Upper lobe of left lung (tissue), 6 donors: ENCODE results near the gene CEP170. TPM values are rescaled to one million over a fixed set of nuclear protein-coding genes. Genes with fewer than 3 reads are reported as not detected.

Experiments used
- ATAC-seq, 2 donors: fragments of 200-7000 bp; cut with Tn5 transposase; one replicate each; pipeline ENCODE4 v1.9.1; 2022; ENCODE audit warnings: mild to moderate bottlenecking in 2 of 2, moderate library complexity in 2 of 2; ENCODE audit not compliant: low FRiP score in 2 of 2
- DNase-seq, 2 donors: peaks; one replicate each; pipeline ENCODE4 v3.0.0-alpha.2; 2019 to 2020
- H3K27ac ChIP-seq, 4 donors: fragments of 200-600 bp; sonication (generic); one replicate each; pipeline ENCODE4 v1.5.1; 2016 to 2019
- H3K27me3 ChIP-seq, 4 donors: fragments of 200-600 bp; sonication (generic); one replicate each; pipeline ENCODE4 v1.5.1; 2017 to 2019
- H3K36me3 ChIP-seq, 4 donors: fragments of 200-600 bp; sonication (generic); one replicate each; pipeline ENCODE4 v1.5.1; 2016 to 2019
- H3K4me1 ChIP-seq, 4 donors: fragments of 200-600 bp; sonication (generic); one replicate each; pipeline ENCODE4 v1.5.1; 2018 to 2019
- H3K4me3 ChIP-seq, 4 donors: fragments of 200-600 bp; sonication (generic); one replicate each; pipeline ENCODE4 v1.5.1; 2017 to 2019; ENCODE audit warnings: mild to moderate bottlenecking in 2 of 4, moderate library complexity in 1 of 4
- H3K9me3 ChIP-seq, 4 donors: fragments of 200-600 bp; sonication (generic); one replicate each; pipeline ENCODE4 v1.5.1; 2018 to 2019
- EP300 ChIP-seq, 4 donors: sonication (generic); formaldehyde crosslinking; IDR thresholded peaks; one replicate each; pipeline ENCODE4 v1.5.1; 2017; ENCODE audit warnings: antibody characterized with exemption in 4 of 4, control low read depth in 2 of 4
- POLR2A ChIP-seq, 4 donors: fragments of 450-650 bp; IDR thresholded peaks; one replicate each; pipeline ENCODE4 v1.5.1; 2016 to 2017; ENCODE audit warnings: antibody characterized with exemption in 4 of 4, mild to moderate bottlenecking in 2 of 4
- POLR2AphosphoS5 ChIP-seq, 2 donors: sonication (generic); formaldehyde crosslinking; IDR thresholded peaks; one replicate each; pipeline ENCODE4 v1.5.1; 2017; ENCODE audit warnings: antibody characterized with exemption in 2 of 2
- WGBS, 2 donors: methylation state at CpG; one replicate each; pipeline ENCODE4 v1.1.5; 2017 to 2018; 5-methylcytosine and 5-hydroxymethylcytosine counted together
- total RNA-seq, 6 donors: library from RNA; depleted of rRNA in 4 of 6; stranded (reverse); fragments of >200 nt in 4 of 6; gene quantifications; one replicate each; pipeline versions ENCODE4 v1.1.0 to v1.2.1, GENCODE V29; 2016 to 2021
- TF ChIP-seq, protein P1 (sequence below), 6 experiments: fragments of 450-650 bp in 4 of 6; fragments of 200-600 bp in 2 of 6; sonication (generic) in 2 of 6; IDR thresholded peaks; one replicate each; pipeline ENCODE4 v1.5.1; 2016 to 2019; ENCODE audit warnings: antibody characterized with exemption in 6 of 6
- donor health status: DM: no; HTN: no; CAD: no; lungs with moderate emphysema.
- donor health status: DM: no; HTN: yes; CAD: no; lungs with severe emphysema.

Gene CEP170
- total RNA-seq, 6 donors from 2014 or later, result 47.6 to 160 (median 88.6) TPM

DNA sequence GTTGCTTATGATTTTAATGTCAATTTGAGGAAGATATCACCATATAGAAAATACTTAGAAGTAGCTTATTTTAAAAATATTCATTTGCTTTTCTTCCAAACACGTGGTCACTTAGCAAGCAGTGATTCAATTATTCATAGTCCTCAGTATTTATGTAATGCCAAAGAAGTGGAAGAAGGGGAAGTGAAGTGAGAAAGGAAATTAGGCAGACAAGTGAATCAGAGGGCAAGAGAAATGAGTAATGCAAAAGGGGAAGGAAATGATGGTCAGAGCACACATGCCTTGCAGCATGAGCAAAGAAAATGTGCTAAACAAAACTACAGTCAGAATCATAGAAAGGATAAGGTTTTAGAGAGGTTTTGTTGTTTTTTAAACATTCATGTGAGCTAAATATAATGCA is 32.6 kb upstream of the CEP170 start:
- H3K27me3 ChIP-seq, result no peaks in the 10 kb centered on the region
- H3K9me3 ChIP-seq, result no peaks in the 10 kb centered on the region
- H3K36me3 ChIP-seq, result peaks cover 0 to 30% (median 6%) of the 10 kb centered on the region in 4 donors
- TF ChIP-seq POLR2AphosphoS5 (IDR thresholded peaks at IDR 0.05), result peak in 1 of 2 donors; percentile 92
- TF ChIP-seq POLR2A (IDR thresholded peaks at IDR 0.05), result no peak
- TF ChIP-seq EP300 (IDR thresholded peaks at IDR 0.05), result peak in 1 of 4 donors; percentile 85
- no peak overlapping the region for H3K4me3 ChIP-seq
- ATAC-seq, result peak; percentile 59 to 88
- peaks cover 15 to 35% (median 28%) of the 10 kb centered on the region in 4 donors for H3K4me1 ChIP-seq
- peak overlapping the region; percentile 62 to 74 (median 68) for H3K27ac ChIP-seq
- WGBS, 2 donors, result 4 to 6% methylated on average over 1 of the region's 1 CpG
- DNase-seq, result no peak

- ATAC-seq (peak in 1 of 2 donors; percentile 39), DNase-seq (no peak)
- H3K4me3 ChIP-seq, result no peak overlapping the region
- peaks cover 15 to 35% (median 28%) of the 10 kb centered on the region in 4 donors for H3K4me1 ChIP-seq
- peaks cover 0 to 31% (median 6%) of the 10 kb centered on the region in 4 donors for H3K36me3 ChIP-seq
- peak overlapping the region; percentile 62 to 74 (median 66) for H3K27ac ChIP-seq
- no peak for TF ChIP-seq POLR2A (IDR thresholded peaks at IDR 0.05)
- TF ChIP-seq POLR2AphosphoS5 (IDR thresholded peaks at IDR 0.05), result no peak
- TF ChIP-seq EP300 (IDR thresholded peaks at IDR 0.05), result no peak
- TF ChIP-seq, protein P1, sequence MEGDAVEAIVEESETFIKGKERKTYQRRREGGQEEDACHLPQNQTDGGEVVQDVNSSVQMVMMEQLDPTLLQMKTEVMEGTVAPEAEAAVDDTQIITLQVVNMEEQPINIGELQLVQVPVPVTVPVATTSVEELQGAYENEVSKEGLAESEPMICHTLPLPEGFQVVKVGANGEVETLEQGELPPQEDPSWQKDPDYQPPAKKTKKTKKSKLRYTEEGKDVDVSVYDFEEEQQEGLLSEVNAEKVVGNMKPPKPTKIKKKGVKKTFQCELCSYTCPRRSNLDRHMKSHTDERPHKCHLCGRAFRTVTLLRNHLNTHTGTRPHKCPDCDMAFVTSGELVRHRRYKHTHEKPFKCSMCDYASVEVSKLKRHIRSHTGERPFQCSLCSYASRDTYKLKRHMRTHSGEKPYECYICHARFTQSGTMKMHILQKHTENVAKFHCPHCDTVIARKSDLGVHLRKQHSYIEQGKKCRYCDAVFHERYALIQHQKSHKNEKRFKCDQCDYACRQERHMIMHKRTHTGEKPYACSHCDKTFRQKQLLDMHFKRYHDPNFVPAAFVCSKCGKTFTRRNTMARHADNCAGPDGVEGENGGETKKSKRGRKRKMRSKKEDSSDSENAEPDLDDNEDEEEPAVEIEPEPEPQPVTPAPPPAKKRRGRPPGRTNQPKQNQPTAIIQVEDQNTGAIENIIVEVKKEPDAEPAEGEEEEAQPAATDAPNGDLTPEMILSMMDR (IDR thresholded peaks at IDR 0.05), result no peak
- 49 to 52% methylated on average over 2 of the region's 2 CpGs for WGBS, 2 donors
- H3K27me3 ChIP-seq, result no peaks in the 10 kb centered on the region
- H3K9me3 ChIP-seq, result no peaks in the 10 kb centered on the region
These were observed 32.0 kb upstream of the CEP170 start for GRCh38 chr1:243287123-243287460.

DNA sequence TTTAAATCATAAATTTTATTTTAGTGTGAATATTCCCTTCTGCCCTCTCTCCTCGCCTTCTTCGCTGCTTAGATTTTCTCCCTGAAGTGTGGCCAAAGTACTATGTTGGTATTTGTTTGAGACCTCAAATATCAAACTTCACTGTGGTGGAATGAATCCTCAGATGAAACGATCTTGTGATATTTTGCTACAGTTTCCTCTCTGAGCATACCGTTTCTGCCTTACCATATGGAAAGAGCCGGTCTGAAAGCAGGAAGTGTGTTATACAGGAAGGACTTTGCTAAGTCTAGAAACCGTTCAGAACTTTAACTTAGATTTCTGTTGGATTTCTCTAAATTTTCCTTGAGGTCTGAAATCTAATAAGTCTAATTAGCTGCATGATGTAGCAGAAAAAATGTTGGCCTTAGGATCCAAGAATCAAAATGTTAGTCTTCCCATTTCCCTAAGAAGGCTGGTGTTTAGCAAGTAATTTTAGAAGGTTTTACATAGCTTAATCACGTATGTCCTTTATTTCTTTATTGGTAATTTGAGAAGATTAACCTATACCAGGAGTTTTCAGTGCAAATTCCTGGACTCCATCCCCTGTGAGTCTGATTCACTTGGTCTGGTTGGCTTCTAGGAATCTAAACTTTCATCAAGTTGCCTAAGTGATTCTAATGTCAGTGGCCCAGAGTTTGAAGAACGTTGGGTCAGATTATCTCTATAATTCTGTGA is 31.5 kb upstream of the CEP170 start:
- H3K4me1 ChIP-seq, result peaks cover 15 to 34% (median 28%) of the 10 kb centered on the region in 4 donors
- H3K27ac ChIP-seq, result peak overlapping the region; percentile 62 to 74 (median 66)
- H3K9me3 ChIP-seq, result no peaks in the 10 kb centered on the region
- peaks cover 0 to 31% (median 7%) of the 10 kb centered on the region in 4 donors for H3K36me3 ChIP-seq
- no peak for TF ChIP-seq EP300 (IDR thresholded peaks at IDR 0.05)
- TF ChIP-seq POLR2A (IDR thresholded peaks at IDR 0.05), result peak in 1 of 4 donors; percentile 23
- DNase-seq (no peak), ATAC-seq (peak in 1 of 2 donors; percentile 58)
- no peaks in the 10 kb centered on the region for H3K27me3 ChIP-seq
- whole genome bisulfite sequencing, 2 donors, result 52 to 63% methylated on average over 8 of the region's 8 CpGs
- no peak overlapping the region for H3K4me3 ChIP-seq

DNA sequence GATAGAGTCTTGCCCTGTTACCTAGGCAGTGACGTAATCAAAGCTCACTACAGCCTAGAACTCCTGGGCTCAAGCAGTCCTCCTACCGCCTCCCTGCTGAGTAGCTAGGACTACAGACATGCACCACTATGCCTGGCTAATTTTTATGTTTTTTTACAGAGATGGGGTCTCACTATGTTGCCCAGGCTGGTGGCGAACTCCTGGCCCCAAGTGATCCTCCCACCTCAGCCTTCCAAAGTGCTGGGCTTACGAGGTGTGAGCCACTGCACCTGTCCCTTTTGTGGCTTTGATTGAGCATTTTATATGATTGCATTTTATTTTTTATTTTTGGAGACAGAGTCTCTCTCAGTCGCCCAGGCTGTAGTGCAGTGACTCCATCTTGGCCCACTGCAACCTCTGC is 26.6 kb upstream of the CEP170 start:
- 95 to 96% methylated on average over 5 of the region's 5 CpGs for WGBS, 2 donors
- TF ChIP-seq, protein P1 (IDR thresholded peaks at IDR 0.05), result no peak
- TF ChIP-seq EP300 (IDR thresholded peaks at IDR 0.05), result no peak
- TF ChIP-seq POLR2A (IDR thresholded peaks at IDR 0.05), result no peak
- no peak for TF ChIP-seq POLR2AphosphoS5 (IDR thresholded peaks at IDR 0.05)

GRCh38 chr1:243280571-243281129 is 25.6 kb upstream of the CEP170 start:
- Histone ChIP-seq H3K4me1 (peaks cover 2 to 6% (median 2%) of the 10 kb centered on the region in 4 donors), H3K9me3 (no peaks in the 10 kb centered on the region), H3K4me3 (no peak overlapping the region), H3K27me3 (no peaks in the 10 kb centered on the region), H3K36me3 (peaks cover 4 to 48% (median 9%) of the 10 kb centered on the region in 4 donors), H3K27ac (no peak overlapping the region)
- TF ChIP-seq EP300 (IDR thresholded peaks at IDR 0.05) (no peak), POLR2AphosphoS5 (IDR thresholded peaks at IDR 0.05) (no peak), POLR2A (IDR thresholded peaks at IDR 0.05) (no peak)
- TF ChIP-seq, protein P1 (IDR thresholded peaks at IDR 0.05), result no peak
- WGBS, 2 donors, result 55 to 62% methylated on average over 3 of the region's 3 CpGs
- ATAC-seq (no peak), DNase-seq (no peak)

More for the DNA sequence above, 26.6 kb upstream of the CEP170 start:
- DNase-seq (no peak), ATAC-seq (no peak)
- Histone ChIP-seq H3K27me3 (no peaks in the 10 kb centered on the region), H3K9me3 (no peaks in the 10 kb centered on the region), H3K36me3 (peaks cover 4 to 38% (median 9%) of the 10 kb centered on the region in 4 donors), H3K4me3 (no peak overlapping the region), H3K27ac (no peak overlapping the region), H3K4me1 (peaks cover 6 to 13% (median 12%) of the 10 kb centered on the region in 4 donors)
